Mucosa of stomach (tissue), 1 donor: Measurements from ENCODE around the gene PPIL6.
"Not testable (repeated sequence)": the region's sequence is repeated elsewhere in the genome, so short reads cannot be mapped to it uniquely, and the experiment has no call there.

ENCODE experiments used
- H3K27me3 ChIP-seq: one replicate; pipeline ENCODE4 v1.7.0; 2013; ENCODE audit warnings: mild to moderate bottlenecking, low read length; ENCODE audit not compliant: control insufficient read depth, insufficient read depth
- H3K36me3 ChIP-seq: one replicate; pipeline ENCODE4 v1.7.0; 2013; ENCODE audit warnings: low read length; ENCODE audit not compliant: control insufficient read depth, insufficient read depth
- H3K4me1 ChIP-seq: one replicate; pipeline ENCODE4 v1.7.0; 2013; ENCODE audit warnings: mild to moderate bottlenecking, low read length; ENCODE audit not compliant: control insufficient read depth, insufficient read depth
- H3K4me3 ChIP-seq: one replicate; pipeline ENCODE4 v1.7.0; 2013; ENCODE audit warnings: low read length
- H3K9ac ChIP-seq: one replicate; pipeline ENCODE4 v1.7.0; 2013; ENCODE audit warnings: mild to moderate bottlenecking, low read length, moderate library complexity
- H3K9me3 ChIP-seq: one replicate; pipeline ENCODE4 v1.7.0; 2013; ENCODE audit warnings: mild to moderate bottlenecking, low read length, moderate library complexity; ENCODE audit not compliant: control insufficient read depth
- donor health status: Pancreatic carcinoma.

The PPIL6 gene

DNA sequence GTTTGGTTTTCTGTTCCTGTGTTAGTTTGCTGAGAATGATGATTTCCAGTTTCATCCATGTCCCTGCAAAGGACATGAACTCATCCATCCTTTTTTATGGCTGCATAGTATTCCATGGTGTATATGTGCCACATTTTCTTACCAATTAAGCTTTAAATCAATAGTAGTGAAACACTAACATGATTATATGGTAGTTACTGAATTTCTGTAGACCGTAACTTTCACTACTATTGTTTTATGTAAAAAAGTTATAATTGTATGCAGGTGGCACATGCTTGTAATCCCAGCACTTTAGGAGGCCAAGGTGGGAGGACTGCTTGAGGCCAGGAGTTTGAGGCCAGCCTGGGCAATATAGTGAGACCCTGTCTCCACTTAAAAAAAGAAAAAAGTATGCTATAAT, 20.8 kb upstream of the PPIL6 start:
- not testable (repeated sequence) for H3K9me3 ChIP-seq, H3K36me3 ChIP-seq, H3K4me3 ChIP-seq, H3K9ac ChIP-seq, H3K27me3 ChIP-seq
- H3K4me1 ChIP-seq, result peaks cover 38% of the 10 kb centered on the region

DNA sequence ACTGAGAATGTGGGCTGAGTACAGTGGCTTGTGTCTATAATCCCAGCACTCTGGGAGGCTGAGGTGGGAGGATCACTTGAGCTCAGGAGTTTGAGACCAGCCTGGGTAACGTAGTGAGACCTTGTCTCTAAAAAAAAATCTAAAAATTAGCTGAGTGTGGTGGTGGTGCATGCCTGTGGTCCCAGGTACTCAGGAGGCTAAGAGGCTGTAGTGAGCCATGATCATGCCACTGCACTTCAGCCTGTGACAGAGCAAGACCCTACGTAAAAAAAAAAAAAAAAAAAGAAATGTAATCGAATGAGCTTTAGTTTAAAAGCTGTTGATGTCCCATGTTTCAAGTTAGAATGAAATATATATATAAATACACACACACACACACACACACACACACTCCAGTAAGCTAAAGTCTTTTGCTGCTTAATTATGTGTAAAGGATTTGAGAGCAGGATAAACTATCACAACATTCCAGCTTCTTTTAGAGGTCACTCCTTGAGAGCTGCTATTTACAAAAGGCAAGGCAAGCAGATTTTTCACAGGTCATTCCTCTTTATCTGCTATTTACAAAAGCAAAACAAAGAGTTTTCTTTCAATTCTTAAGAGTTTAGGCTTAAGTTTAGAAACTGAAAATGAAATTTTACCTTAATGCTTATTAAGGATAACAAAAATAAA, 19.9 kb upstream of the PPIL6 start:
- H3K27me3 ChIP-seq, result no peaks in the 10 kb centered on the region
- H3K36me3 ChIP-seq, result peaks cover 3% of the 10 kb centered on the region
- no peak overlapping the region for H3K4me3 ChIP-seq
- no peaks in the 10 kb centered on the region for H3K9me3 ChIP-seq
- no peak overlapping the region for H3K9ac ChIP-seq
- H3K4me1 ChIP-seq, result peaks cover 33% of the 10 kb centered on the region

DNA sequence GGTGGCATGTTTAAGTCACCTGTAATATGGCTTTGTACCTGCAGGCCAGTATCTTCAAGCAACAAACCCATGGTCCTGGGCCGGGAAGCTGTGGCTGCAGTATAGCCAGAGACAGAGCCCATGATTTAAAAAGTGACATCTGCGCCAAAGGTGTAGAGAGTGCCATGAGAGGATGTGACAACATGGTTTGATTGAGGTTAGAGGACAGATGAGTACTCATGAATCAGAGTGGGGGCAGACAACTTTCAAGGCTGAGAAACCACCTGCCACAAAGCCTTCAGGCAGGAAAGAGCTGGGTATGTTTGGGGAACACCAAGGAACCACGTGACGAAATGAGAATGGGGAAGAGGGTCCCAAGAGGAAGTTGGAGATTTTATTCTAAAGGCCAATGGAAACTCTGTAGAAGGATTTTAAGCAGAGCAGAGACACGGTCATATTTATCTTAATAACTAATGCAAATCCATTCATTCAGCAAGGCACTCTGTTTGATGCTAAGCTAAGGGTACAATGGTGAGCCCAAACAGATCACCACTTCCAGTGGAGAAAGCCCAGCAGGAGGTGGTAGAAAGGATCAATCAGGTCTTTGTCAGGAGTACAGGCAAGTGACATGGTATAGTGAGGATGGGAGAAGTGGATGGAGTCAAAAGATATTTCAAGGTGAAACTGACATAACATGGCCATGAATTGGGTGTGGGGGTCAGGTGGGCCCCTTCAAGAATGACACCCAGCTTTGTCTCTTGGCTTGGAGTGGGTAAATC, 18.5 kb upstream of the PPIL6 start:
- Histone ChIP-seq H3K4me1 (peaks cover 41% of the 10 kb centered on the region), H3K27me3 (no peaks in the 10 kb centered on the region), H3K36me3 (no peaks in the 10 kb centered on the region), H3K9ac (no peak overlapping the region), H3K4me3 (no peak overlapping the region), H3K9me3 (no peaks in the 10 kb centered on the region)

DNA sequence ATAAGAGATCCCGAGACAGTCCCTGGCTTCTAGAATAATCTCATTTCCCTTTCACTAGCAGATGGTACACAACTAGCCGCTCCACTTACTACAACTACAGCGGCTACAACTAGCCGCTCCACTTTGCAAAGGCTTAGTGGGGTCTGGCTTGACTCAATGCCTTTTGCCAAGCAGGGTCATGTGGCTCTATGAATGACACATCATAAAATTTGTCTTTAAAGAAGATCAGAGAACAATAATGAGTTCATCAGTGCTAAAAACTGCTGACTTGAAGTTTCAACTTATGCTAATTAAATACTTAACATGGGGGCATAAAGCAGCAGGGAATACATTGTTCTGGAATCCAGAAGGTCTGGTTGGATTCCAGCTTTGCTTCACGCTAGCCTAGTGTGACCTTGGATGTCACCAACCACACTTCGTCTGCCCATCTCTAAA, 17.2 kb upstream of the PPIL6 start:
- Histone ChIP-seq H3K4me3 (no peak overlapping the region), H3K9ac (no peak overlapping the region), H3K4me1 (peaks cover 47% of the 10 kb centered on the region), H3K9me3 (no peaks in the 10 kb centered on the region), H3K36me3 (no peaks in the 10 kb centered on the region), H3K27me3 (no peaks in the 10 kb centered on the region)

DNA sequence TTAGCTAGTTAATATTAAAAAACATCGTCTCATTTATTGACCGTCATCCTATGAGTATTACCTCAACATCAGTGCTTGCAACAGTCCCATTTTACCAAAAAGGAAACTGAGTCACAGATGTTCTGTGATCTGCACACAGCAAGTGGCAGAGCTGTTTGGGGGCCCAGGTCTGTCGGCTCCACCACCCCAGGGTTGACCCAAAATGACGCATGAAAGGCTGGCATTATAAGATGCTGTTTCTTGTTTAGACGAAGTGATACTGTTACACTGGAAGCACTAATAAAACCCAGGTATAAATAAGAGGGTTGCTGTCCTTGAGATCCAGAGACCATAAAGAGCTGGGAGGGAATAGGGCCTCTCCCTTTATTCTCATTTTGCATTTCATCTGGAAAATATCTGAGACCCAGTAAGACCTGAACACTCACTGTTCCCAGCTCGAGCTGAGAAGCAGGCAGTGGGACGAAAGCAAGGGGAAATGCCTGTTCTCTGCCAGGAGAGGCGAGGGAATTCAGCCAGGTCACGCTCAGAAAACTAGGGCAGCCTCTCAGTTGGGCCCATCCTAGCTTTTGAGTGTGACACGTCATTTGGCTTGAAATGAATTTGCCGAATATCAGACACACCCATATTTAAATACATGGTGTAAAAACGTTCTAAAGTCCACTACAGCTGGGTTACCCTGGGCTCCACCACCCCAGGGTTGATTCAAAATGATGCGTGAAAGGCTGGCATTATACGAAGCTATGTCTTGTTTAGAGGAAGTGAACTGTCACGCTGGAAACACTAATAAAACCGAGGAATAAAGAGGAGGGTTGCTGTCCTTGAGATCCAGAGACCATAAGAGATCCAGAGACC, 16.5 kb upstream of the PPIL6 start:
- peak overlapping the region; percentile 58 for H3K4me3 ChIP-seq
- no peaks in the 10 kb centered on the region for H3K9me3 ChIP-seq
- H3K4me1 ChIP-seq, result peaks cover 47% of the 10 kb centered on the region
- H3K9ac ChIP-seq, result peak overlapping the region; percentile 72
- H3K36me3 ChIP-seq, result peaks cover 4% of the 10 kb centered on the region
- H3K27me3 ChIP-seq, result no peaks in the 10 kb centered on the region

DNA sequence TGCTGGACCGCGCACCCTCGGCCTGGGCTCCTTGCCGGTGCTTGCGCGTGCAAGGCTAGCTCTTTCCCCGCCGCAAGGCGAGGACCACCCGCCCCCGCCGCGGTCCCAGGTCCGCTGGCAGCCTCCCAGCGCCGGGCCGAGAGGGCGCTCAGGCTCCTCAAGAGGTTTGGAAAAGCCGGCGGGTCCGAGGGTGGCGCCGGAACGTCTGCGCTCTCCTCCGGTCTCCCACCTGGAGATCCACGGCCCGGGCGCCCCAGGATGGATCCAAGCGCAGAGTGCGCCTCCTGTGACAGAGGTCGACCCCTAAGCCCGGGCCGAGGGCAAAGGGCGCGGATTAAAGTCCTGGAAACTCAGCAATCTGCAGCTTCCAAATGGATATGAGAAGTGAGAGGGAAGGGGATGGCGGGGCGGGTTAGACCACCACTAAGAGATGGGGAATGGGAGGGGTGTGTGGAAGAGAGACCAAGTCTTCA, 15.7 kb upstream of the PPIL6 start:
- Histone ChIP-seq H3K9me3 (no peaks in the 10 kb centered on the region), H3K4me1 (peaks cover 47% of the 10 kb centered on the region), H3K9ac (peak overlapping the region; percentile 72)

DNA sequence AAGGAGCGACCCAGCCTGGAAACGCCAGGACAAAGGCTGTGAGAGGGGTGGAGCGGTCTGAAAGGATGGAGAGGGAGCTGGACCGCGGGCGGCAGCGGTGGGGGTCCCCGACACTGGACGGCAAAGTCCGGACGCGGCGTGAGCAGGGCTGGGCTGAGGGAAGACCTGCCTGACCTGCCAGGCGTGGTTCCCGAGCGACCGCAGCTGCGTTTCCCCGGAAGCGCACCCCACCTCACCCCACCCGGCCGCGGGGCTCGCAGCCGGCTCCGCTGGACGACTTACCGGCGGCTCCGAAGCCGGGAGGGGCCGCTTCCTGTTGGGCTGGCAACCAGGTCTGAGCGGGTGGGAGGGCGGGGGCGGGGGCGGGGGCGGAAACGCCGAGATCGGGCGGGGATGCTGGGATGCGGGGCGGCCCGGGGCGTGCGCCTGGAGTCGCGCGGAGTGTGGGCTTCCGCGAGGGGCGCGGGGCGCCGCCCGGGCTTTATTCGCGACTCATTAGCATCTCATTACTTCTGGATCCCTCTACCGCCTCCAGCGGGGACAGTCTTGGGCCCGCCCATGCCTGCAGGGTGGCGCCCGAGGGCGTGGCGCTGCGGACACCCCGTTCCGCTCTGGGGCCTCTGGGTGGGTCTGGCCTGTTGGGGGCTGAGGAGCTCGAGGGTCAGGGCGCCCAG, 15.1 kb upstream of the PPIL6 start, which contains the start of gene MICAL1:
MICAL1 (minus strand) TSS at position 336 of the 674 bp plus-strand sequence. CDS start 1,576 bp downstream, outside the sequence.
- Histone ChIP-seq H3K4me3 (peak within 1 kb of the TSS; percentile 58), H3K9ac (peak within 1 kb of the TSS; percentile 77), H3K27me3 (no peaks in the 10 kb centered on the region), H3K36me3 (peaks cover 4% of the 10 kb centered on the region), H3K4me1 (peaks cover 47% of the 10 kb centered on the region), H3K9me3 (no peaks in the 10 kb centered on the region)

More for the DNA sequence above, 15.7 kb upstream of the PPIL6 start:
- H3K4me3 ChIP-seq, result peak overlapping the region; percentile 58
- H3K27me3 ChIP-seq, result no peaks in the 10 kb centered on the region
- peaks cover 4% of the 10 kb centered on the region for H3K36me3 ChIP-seq

DNA sequence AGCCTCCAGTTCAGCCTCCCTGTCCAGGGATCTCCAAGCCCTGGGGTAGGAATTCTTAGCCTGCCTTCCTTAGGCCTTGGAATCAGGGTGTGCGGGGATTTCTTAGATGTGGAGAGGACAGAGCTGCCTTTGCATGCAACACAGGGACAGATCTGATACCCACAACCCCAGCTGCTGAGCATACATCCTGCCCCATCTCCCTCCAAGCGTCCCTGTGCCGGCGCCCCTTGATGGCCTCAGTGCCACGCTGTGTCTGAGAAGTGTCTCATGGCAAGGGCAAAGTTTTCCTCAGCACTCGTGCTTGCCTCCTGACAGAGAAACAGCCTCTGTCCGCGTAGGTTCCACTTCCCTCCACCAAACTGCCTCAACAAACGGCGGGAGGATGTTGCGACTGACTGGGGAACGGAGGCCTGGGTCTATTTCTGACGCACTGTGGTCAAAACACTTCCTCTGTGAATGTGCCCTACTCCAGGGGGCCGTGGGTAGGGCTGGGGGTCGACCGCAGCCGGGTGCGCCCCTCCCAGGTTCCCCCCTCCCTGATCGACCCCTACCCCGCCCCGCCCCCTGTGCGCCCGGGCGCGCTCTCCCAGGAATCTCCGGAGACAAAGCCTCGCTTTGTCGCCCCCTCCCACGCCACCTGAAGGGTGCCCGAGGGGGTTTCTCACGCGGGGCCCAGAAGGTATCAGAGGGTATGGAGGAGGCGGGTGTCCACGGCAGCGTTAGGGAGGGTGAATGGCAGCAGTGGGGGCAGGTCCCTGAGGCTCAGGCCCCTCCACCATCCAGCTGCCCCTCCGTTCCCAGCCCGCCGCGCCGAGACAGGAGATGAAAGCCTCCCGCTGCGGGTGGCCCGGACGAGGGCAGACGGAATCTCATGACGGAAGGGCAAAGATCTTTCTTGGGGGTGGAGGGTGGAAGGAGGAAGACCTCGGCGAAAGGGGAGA, 14.3 kb upstream of the PPIL6 start:
- Histone ChIP-seq H3K36me3 (peaks cover 4% of the 10 kb centered on the region), H3K4me3 (peak overlapping the region; percentile 57), H3K9me3 (no peaks in the 10 kb centered on the region), H3K4me1 (peaks cover 44% of the 10 kb centered on the region), H3K27me3 (no peaks in the 10 kb centered on the region), H3K9ac (peak overlapping the region; percentile 77)

DNA sequence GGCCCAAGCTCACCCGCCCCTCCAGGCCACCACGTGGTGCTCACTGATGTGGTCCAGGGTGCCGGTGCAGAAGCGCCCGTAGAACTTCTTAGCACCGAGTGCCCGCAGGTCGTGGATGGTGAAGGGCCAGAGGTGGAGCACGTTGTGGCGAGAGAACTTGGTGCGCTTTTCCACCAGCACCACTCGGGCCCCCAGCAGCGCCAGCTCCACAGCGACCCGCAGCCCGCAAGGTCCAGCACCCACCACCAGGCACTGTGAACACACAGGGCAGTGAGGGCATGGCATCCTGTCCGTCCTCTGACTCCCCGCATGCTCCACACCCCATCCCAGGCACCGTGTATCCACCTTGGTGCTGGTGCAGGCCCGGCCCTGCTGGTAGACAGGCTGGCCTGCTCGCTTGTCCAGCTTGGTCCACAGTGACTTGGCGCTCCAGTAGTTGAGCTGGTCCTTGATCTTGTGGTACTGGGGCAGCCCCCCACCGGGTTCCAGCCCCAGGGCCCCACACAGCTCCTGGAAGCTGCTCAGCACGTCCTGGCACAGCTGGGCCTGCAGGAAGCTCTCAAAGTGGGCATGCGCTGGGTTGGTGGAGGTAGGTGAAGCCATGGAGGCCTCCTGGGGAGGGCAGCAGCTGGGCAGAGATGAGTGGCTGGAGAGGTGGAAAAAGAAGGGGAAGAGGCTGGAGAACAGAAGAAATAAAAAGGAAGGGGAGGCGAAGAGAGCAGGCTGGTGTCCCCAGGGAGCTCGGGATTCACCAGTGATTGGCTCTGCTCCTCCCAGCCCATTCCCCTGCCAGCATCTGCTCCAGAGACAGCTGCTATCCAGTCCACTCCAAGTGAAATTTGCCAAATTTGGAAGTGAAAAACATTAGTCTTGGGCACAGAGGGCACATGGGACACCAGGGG, 13.4 kb upstream of the PPIL6 start:
- peak overlapping the region; percentile 22 for H3K9ac ChIP-seq
- peaks cover 38% of the 10 kb centered on the region for H3K4me1 ChIP-seq
- H3K9me3 ChIP-seq, result no peaks in the 10 kb centered on the region
- no peak overlapping the region for H3K4me3 ChIP-seq
- no peaks in the 10 kb centered on the region for H3K27me3 ChIP-seq
- H3K36me3 ChIP-seq, result peaks cover 4% of the 10 kb centered on the region

DNA sequence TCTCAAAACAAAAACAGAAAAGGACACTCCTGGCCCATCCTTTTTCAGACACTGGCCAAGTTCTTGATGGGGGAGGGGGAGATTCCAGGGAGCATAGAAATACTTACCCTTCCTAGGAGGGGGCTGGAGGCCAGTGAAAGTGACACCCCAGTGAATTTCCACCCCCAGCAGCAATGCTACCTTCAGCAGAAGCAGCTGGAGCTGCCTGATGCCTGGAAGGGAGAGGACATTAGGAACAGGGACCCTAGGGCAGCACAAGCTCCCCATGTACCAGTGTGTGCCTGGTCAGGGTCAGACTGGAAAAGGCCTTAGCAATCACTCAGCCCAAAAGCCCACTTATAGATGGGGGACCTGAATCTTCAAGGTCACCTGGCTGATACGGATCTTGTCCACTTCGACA, 12.7 kb upstream of the PPIL6 start:
- peaks cover 35% of the 10 kb centered on the region for H3K4me1 ChIP-seq
- peaks cover 4% of the 10 kb centered on the region for H3K36me3 ChIP-seq
- no peak overlapping the region for H3K9ac ChIP-seq
- no peaks in the 10 kb centered on the region for H3K27me3 ChIP-seq
- no peak overlapping the region for H3K4me3 ChIP-seq
- H3K9me3 ChIP-seq, result no peaks in the 10 kb centered on the region
